Measurements from ENCODE around the gene EIF3L.
A peak's percentile ranks its signal among the peaks of the same experiment; 100 is the strongest.

The EIF3L gene

GRCh38 chr22:37855462-37855861 is 6.2 kb downstream of the EIF3L start:
- DNase-seq = no peak

GRCh38 chr22:37860796-37861421 is 11.7 kb downstream of the EIF3L start:
- no peak for DNase-seq

- DNase-seq = no peak
Observed at GRCh38 chr22:37862570-37863325, 13.5 kb downstream of the EIF3L start.

- DNase-seq = no peak
Observed at GRCh38 chr22:37865510-37865909, 16.3 kb downstream of the EIF3L start.

- DNase-seq = peak; percentile 29
Observed at GRCh38 chr22:37870273-37870672, 21.1 kb downstream of the EIF3L start.

GRCh38 chr22:37880668-37881440 is 31.6 kb downstream of the EIF3L start:
- DNase-seq = peak; percentile 73

GRCh38 chr22:37884420-37884819 is 35.2 kb downstream of the EIF3L start:
- no peak for DNase-seq

- DNase-seq = peak; percentile 41
Observed at GRCh38 chr22:37887584-37888378, 38.6 kb downstream of the EIF3L start.

GRCh38 chr22:37891926-37892325 is 42.7 kb downstream of the EIF3L start:
- no peak for DNase-seq

GRCh38 chr22:37892566-37893335 is 43.5 kb downstream of the EIF3L start:
- DNase-seq = no peak

GRCh38 chr22:37893583-37893983 is 44.4 kb downstream of the EIF3L start:
- no peak for DNase-seq

GRCh38 chr22:37894939-37895670 is 45.9 kb downstream of the EIF3L start:
- no peak for DNase-seq

GRCh38 chr22:37896181-37896592 is 47.0 kb downstream of the EIF3L start:
- no peak for DNase-seq

- DNase-seq = no peak
Observed at GRCh38 chr22:37896939-37897338, 47.7 kb downstream of the EIF3L start.

- DNase-seq = no peak
Observed at GRCh38 chr22:37897807-37898206, 48.6 kb downstream of the EIF3L start.

GRCh38 chr22:37898441-37899181 is 49.4 kb downstream of the EIF3L start:
- no peak for DNase-seq

- peak; percentile 97 for DNase-seq
Observed at GRCh38 chr22:37904572-37905533, 55.6 kb downstream of the EIF3L start.

GRCh38 chr22:37905534-37906363 is 56.5 kb downstream of the EIF3L start, which contains the start of gene MICALL1:
Gene MICALL1 (plus strand): TSS chr22:37906297. CDS start chr22:37906423, 126 bp downstream.
- peak; percentile 84 for DNase-seq
